Medulla oblongata (tissue), 1 donor: ENCODE data around the gene OAF.
"Not testable (repeated sequence)": the region's sequence is repeated elsewhere in the genome, so short reads cannot be mapped to it uniquely, and the experiment has no call there.

Experiments
- DNase-seq: peaks from one replicate; pipeline ENCODE4 v3.0.0-alpha.2; 2015; ENCODE audit errors: extremely low spot score

The OAF gene

GRCh38 chr11:120241277-120241676 is 30.4 kb downstream of the OAF start:
- DNase-seq = no peak

DNA sequence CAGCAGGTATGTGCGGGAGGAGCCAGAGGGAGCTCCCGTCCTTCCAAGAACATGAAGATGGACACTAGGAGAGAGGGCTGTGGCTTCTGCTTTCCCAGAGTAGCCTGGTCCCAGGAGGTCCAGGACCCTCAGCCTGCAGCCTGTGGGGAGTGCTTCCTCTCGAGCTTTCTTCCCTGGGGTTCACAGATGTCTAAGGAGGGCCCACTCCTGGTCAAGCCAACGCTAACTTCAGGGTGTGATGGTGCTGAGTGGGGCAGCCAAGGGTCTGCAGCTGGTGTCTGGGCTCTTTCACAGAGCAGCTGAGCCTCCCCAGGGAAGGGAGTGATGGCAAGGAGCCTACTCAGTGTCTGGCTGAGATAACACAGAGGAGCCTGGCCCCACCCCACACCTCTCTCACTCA is 32.4 kb downstream of the OAF start:
- DNase-seq = no peak

- no peak for DNase-seq
Measured at GRCh38 chr11:120244476-120245365, 33.9 kb downstream of the OAF start.

- no peak for DNase-seq
Measured at GRCh38 chr11:120245434-120245833, 34.6 kb downstream of the OAF start.

DNA sequence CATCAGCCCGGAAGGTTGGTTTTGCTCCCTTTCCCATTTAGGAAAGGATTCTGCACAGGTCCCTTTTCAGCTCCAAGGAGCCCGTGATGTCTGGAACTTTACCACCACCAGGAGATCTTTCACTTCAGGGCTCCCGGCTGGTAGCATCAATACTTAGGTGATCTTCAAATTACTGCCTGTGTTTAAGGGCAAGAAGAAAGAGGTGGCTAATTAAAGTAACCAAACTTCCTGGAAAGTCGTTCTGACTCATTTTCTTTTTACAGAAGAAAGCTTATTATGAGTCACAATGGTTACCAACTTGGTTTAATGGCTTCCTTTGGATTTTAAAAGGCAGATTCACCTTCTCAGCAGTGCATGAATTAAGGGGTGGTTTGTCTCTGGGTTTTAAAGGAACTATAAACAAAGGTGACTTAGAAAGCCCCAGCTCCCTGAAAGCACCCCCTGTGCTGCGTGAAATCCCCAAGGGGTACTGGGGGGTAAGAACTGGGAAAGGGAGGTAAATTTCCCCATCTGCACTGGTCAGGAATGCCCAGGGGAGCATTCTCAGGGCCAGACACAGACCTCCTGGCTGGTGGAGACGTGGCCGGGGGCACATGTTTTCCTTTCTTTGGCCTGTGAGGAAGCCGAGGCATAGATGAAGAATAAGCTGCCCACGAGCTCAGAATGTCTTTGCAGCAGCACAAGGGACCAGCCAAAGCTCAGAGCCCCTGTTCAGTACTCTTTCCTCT is 37.9 kb downstream of the OAF start:
- no peak for DNase-seq

DNA sequence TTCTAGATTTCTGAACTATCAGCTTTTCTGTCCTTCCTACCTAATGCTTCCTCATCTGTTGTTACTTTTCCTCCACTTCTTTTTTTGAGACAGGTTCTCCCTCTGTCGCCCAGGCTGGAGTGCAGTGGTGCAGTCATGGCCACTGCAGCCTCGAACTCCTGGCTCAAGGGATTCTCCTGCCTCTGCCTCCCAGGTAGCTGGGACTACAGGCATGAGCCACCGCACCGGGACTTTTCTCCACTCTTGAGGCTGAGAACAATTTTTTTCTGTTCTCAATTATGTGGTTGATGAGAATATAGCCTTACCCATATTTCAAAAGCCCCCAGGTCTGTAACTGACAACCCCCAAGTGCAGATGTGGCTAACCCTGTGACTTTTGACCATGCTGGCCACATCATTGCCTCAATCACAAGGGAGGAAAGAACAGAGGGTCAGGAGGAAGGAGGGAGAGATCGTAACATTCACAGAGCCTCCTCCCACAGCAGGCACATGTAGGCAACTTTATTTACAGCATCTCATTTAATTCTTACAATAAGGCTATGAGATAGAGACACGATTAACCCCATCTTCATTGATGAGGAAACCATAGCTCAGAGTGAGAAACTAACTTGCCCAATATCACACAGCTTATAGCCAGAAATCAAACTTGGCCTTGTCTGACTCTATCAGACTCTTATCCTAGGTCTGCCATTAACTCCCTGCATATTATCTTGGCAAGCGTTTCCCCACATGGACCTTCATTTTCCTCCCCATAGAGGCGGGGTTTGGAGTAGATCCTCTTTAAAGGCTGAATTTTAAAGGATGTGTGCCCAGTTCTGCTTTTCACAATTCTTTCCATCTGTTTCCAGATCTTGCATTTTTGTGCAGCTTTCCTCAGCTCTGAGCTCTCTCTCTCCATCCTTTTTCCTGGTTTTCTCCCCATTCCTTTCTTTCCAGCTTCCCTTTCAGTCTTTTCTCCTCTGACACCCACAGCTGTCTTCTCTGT is 38.7 kb downstream of the OAF start:
- DNase-seq = no peak

- DNase-seq = not testable (repeated sequence)
Measured at GRCh38 chr11:120253377-120253776, 42.5 kb downstream of the OAF start.

GRCh38 chr11:120254788-120255518 is 44.1 kb downstream of the OAF start:
- DNase-seq = no peak

- no peak for DNase-seq
Measured at GRCh38 chr11:120255519-120255866, 44.7 kb downstream of the OAF start.

DNA sequence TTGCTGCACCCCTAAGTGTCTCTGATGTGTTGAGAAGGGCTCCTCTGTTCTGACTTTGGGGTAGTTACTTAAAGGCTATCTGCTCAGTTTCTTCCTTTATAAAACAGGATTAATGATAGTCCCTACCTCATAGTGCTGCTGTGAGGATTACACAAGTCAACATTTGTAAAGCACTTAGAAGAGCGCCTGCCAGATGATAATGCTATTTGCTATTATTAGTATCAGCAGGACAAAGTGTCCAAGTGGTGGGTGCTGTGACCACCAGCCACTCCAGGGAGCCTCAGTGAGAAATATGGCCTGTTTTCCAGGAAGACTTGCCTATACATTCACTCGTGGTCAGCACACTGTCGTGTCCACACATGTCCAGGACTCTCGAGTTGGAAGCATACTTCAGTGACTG is 45.3 kb downstream of the OAF start:
- DNase-seq = no peak

- DNase-seq = no peak
Measured at GRCh38 chr11:120256779-120257178, 45.9 kb downstream of the OAF start.

GRCh38 chr11:120257346-120257745 is 46.5 kb downstream of the OAF start:
- no peak for DNase-seq

- no peak for DNase-seq
Measured at GRCh38 chr11:120258661-120259060, 47.8 kb downstream of the OAF start.

GRCh38 chr11:120259241-120259640 is 48.4 kb downstream of the OAF start:
- no peak for DNase-seq

DNA sequence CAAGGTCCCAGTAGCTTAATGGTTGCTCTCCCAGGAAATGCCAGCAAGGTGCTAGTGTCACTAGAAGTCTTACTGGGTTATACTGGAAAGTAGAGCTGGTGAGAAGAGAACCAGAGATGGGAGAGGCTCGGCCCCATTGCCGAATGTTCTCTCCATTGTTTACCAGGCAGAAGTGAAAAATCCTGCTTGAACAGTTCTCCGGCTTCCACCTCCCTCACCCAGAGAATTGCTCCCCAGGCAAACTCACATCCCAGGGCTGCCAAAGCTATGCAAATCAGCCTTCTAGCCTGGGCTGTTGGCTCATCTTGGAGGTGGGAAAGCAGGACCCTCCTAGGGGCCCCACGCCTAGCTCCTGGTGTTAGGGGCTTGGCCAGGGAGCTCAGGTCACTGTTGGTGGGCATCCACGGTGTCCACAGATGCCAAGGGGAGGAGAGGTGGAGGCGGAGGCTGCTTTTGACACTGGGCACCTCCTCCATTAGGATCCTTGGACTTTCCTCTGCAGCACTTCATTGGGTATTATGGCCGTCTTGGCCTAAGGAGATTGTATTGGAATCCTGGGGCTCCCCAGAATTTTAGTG is 49.2 kb downstream of the OAF start:
- no peak for DNase-seq

GRCh38 chr11:120260616-120261015 is 49.8 kb downstream of the OAF start:
- DNase-seq = no peak

DNA sequence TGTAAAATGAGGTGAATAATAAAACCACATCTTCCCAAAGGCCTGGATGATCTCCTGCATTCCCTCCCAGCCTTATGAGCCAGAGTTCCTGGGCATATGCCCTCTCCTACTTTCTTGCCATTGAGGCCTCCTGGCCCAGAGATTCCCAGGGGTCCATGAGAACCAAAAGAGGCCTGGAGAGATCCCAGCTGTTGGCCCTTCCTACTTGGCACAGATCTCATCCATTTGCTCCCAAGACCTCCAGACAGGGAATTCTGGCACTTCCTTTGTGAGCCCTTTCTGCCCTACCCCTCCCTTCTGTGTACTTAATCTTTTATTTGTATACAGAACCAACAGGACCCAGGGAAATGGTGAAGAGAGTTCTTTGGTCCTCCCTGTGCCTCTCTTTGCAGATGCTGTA is 50.5 kb downstream of the OAF start:
- DNase-seq = no peak

- no peak for DNase-seq
Measured at GRCh38 chr11:120261931-120262330, 51.1 kb downstream of the OAF start.

DNA sequence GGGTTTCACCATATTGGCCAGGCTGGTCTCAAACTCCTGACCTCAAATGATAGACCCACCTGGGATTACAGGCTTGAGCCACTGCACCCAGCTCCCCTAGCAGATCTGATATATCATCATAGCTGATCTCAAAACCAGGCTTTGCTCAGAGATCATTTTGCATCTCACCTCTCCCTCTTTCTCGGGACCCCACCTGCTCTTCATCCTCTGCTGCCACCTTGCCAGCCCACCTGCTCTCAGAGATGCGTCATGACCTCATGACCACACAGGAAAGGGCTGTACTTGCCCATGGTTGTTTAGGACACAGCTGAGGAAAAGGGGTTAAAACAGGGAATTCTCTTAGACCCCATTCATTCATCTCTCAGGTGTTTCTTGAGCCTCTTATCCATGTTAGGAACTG is 56.5 kb downstream of the OAF start:
- no peak for DNase-seq

- no peak for DNase-seq
Measured at GRCh38 chr11:120268686-120269085, 57.9 kb downstream of the OAF start.

DNA sequence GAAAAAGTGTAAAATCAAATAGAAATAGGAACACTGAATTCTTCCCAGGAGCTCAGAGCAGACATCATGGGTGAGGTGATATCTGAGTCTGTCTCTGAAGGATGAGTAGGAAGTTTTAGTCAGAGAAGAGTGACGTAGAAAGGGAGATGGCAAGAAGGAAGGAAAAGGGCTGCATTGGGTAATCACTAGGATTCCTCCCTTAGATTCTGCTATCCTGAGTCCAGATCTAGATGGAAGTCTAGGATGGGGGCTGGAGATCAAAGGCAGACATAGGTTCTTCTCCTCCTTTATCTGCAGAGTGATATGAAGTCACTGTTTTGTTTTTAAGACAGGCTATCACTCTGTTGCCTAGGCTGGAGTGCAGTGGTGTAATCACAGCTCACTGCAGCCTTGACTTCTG is 59.6 kb downstream of the OAF start:
- no peak for DNase-seq
